ENCODE results near the gene NFASC. TPM values are rescaled to one million over a fixed set of nuclear protein-coding genes. Genes with fewer than 3 reads are reported as not detected.

The NFASC gene
- total RNA-seq, 4 donors from 2014 or later = 10.3 to 18.4 (median 10.9) TPM

- DNase-seq (ENCODE audit: low spot score) (no peak), ATAC-seq (ENCODE audit: low FRiP score) (no peak)
- no peak for TF ChIP-seq CTCF (IDR thresholded peaks at IDR 0.05)
Measured at GRCh38 chr1:205068001-205068400, 197.3 kb downstream of the NFASC start.

GRCh38 chr1:205068457-205069040 is 197.9 kb downstream of the NFASC start:
- no peak for DNase-seq (ENCODE audit: low spot score)

GRCh38 chr1:205069371-205070125 is 198.9 kb downstream of the NFASC start:
- DNase-seq (ENCODE audit: low spot score) (no peak), ATAC-seq (ENCODE audit: low FRiP score) (no peak)

More at GRCh38 chr1:205068457-205069040, 197.9 kb downstream of the NFASC start:
- no peak for ATAC-seq (ENCODE audit: low FRiP score)
- TF ChIP-seq CTCF (IDR thresholded peaks at IDR 0.05) = no peak

GRCh38 chr1:205071028-205071409 is 200.4 kb downstream of the NFASC start:
- DNase-seq (ENCODE audit: low spot score) (no peak), ATAC-seq (ENCODE audit: low FRiP score) (no peak)
- TF ChIP-seq CTCF (IDR thresholded peaks at IDR 0.05) = no peak

More at GRCh38 chr1:205069371-205070125, 198.9 kb downstream of the NFASC start:
- no peak for TF ChIP-seq CTCF (IDR thresholded peaks at IDR 0.05)

GRCh38 chr1:205071801-205072200 is 201.1 kb downstream of the NFASC start:
- no peak for TF ChIP-seq CTCF (IDR thresholded peaks at IDR 0.05)
- no peak for ATAC-seq (ENCODE audit: low FRiP score)
- no peak for DNase-seq (ENCODE audit: low spot score)

- TF ChIP-seq CTCF (IDR thresholded peaks at IDR 0.05) = no peak
- ATAC-seq (ENCODE audit: low FRiP score) = no peak
- DNase-seq (ENCODE audit: low spot score) = no peak
Measured at GRCh38 chr1:205072286-205072685, 201.6 kb downstream of the NFASC start.

Other genes with a start within 250 kb of the NFASC start
- 1 to 10 TPM; 1.8 to 6.4 (median 4.1) TPM for gene LRRN2, start 185.1 kb upstream of the NFASC start, total RNA-seq
- gene CNTN2, start 172.3 kb downstream of the NFASC start, total RNA-seq = under 1 TPM in 1 of 4 donors, not detected in 3; 0.47 TPM
- gene TMEM81, start 213.6 kb downstream of the NFASC start, total RNA-seq = 1 to 10 TPM; 1.6 to 3.2 (median 2.3) TPM